HG03060 (cell line): ENCODE data around the gene OR2A12.
"Not testable (repeated sequence)": the region's sequence is repeated elsewhere in the genome, so short reads cannot be mapped to it uniquely, and the experiment has no call there.

Experiments
- ATAC-seq: cut with Tn5 transposase; IDR thresholded peaks from one replicate; pipeline ENCODE4 v1.9.1; 2021; ENCODE audit warnings: low read depth, moderate number of reproducible peaks; ENCODE audit not compliant: unreplicated experiment

The OR2A12 gene

DNA sequence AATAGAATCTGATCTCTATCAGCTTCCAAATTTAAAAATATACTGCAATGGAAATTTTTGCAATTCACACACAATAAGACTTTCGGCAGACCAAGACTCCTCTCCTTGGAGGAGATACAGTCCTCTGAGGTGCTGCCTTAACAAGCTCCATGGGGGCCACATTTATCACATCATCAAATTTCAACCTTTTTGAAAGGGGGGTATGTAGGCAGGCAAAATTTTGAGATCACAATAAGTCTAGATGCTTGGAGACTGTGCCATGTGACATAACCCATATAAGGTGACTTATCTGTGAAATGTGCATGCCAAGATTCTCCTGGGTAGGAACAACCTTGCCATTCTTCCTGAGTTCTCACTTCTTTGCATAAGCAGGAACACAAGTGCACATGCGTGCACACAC lies at the start of gene OR2A12:
OR2A12 (plus strand) TSS at position 301 of the 400 bp plus-strand sequence. CDS start 8,830 bp downstream, outside the sequence.
- no peak for ATAC-seq

GRCh38 chr7:144036302-144036885 lies 49.7 kb upstream of the OR2A12 start:
- ATAC-seq: no peak

DNA sequence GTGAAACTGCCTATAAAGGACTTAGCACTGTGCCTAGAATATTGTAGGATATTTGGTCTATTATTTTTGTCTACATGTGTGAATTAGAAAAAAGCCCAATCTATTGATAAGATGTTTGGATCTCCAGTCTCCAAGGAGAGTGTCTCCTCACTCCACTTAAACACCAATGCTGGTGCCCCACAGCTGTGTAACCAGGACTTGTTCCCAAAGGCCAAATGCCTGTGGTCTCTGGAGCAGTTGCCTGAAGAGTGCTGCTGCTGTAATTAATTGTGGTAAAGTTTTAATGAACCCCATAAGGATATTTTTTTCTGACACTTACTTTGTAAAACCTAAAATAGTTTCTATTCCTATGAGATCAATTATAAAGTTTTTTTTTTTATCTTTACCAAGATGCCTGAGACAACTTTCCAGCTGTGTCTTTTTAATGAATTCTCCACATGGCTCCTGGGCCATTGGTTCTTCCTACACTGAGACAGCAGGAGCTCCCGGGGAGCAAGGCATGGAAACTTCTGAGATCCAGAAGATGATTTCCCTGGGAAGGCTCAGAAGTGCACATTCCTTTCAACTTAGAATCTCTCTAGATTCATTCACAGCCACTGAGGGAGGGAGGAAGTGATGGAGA lies 48.6 kb upstream of the OR2A12 start:
- no peak for ATAC-seq

DNA sequence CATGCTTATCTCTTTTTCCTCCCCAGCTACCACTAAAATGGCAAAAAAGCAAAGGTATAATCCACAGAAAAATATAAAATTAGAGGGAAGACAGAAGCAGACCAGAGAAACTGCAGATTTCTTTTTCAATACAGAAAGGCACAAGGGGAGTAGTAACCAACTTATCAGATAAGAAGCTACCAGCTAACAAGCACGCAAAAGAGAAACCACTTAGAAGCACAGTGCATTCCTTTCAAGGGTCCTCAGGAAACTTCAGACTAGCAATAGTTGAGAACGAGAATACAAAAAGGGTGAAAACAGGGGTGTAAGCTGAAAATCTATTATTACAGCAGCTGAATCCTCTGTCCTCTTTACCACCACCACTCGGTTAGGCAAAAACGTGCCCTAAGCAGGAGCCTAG lies 47.2 kb upstream of the OR2A12 start:
- ATAC-seq: no peak

GRCh38 chr7:144048648-144049047 lies 37.4 kb upstream of the OR2A12 start, which contains the start of gene OR2A5:
Gene OR2A5, plus strand, starts transcription at chr7:144048948. Its CDS starts 1,454 bp downstream, at chr7:144050402.
- no peak for ATAC-seq

DNA sequence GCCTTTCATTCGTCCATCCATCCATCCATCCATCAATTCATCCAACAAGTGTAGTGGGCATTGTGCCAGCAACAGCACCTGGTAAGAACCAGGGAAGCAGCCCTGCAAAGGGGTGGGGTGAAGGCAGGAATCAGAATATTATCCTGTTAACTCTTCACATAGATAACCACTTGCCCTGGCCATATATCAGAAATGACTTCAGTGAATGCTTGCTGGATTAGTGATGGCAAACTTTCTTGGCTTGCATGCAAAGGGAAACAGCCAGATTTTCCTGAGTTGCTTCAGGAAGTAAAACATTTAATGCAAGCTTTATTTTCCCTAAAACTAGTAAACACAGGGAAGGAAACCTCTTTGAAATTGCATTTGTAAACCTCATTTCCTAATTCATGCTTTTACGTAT lies 36.6 kb upstream of the OR2A12 start:
- no peak for ATAC-seq

DNA sequence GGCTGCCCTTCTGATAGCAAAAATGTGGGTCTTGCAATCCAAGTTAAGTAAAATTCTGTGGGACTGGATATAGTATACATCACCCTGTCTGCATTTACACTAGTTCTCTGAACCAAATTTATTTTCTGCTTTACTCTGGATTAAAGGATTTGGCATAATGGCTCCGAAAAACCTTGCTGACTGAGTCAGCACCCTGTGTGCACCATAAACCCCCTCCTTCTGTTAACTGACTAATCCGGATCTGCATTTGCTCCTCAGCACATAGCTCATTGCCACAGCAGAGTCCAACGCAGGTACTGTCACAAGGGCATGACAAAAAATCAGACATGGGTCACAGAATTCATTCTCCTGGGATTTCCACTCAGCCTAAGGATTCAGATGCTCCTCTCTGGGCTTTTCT lies 36.0 kb upstream of the OR2A12 start:
- ATAC-seq: no peak

DNA sequence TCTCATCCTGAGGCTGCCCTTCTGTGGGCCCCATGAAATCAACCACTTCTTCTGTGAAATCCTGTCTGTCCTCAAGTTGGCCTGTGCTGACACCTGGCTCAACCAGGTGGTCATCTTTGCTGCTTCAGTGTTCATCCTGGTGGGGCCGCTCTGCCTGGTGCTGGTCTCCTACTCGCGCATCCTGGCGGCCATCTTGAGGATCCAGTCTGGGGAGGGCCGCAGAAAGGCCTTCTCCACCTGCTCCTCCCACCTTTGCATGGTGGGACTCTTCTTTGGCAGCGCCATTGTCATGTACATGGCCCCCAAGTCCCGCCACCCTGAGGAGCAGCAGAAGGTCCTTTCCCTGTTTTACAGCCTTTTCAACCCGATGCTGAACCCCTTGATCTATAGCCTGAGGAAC lies 35.2 kb upstream of the OR2A12 start:
- not testable (repeated sequence) for ATAC-seq

DNA sequence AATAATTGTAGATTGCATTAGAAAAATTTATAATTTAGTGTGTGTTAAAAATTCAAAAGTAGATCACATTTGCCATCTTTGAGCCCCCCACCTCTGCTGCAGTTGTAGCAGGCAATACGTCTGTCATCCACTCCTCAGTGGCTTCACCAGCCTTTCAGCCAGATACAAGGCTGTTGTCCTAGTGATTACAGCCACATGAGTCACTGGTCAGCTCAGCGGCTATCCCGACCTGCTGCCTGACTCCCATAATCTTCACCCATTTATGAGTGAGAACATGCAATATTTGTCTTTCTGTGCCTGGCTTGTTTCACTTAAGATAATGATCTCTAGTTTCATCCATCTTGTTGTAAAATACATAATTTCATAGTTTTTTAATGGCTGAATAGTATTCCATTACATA lies 28.1 kb upstream of the OR2A12 start:
- no peak for ATAC-seq

DNA sequence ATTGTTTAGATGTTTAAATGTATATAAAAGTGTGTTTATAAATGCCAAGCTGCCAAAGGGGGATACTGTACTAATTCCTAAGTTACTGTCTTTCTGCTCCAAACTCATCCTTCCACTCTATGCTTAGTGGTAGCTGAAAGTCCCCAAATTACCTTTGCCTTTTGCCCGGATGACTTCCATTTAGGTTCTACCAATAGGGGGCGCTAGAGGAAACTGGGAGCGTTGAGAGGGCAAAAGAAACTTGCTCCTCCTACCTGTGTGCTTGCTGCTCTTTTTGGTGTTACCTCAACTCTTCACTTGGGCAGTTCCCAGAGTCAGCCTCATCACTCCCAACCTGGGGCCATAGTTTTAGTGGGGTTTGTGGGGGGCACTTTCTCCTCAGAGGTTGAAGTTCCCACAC lies 22.4 kb upstream of the OR2A12 start:
- no peak for ATAC-seq

GRCh38 chr7:144069511-144069910 lies 16.6 kb upstream of the OR2A12 start, which contains the start of gene OR2A25:
Gene OR2A25, plus strand, starts transcription at chr7:144069811. Its CDS starts 4,409 bp downstream, at chr7:144074220.
- ATAC-seq: no peak

DNA sequence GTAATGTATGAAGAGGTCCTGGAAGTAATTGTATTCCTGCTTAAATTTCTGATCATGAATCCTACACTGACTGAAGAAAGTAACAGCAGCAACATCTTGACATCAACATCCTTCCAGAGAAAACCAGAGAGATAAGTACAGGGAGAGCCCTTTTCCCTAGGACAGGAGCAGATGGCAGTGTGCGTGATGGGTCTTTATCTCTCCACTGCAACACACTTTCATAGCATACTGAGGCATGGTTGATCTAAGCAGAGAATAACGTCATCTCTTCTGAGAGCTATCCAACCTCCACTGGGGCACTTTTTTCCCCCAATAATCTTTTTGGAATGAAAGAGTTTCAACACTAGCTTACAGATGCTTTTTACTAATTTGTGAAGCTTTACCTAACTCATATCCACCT lies 16.1 kb upstream of the OR2A12 start:
- no peak for ATAC-seq

DNA sequence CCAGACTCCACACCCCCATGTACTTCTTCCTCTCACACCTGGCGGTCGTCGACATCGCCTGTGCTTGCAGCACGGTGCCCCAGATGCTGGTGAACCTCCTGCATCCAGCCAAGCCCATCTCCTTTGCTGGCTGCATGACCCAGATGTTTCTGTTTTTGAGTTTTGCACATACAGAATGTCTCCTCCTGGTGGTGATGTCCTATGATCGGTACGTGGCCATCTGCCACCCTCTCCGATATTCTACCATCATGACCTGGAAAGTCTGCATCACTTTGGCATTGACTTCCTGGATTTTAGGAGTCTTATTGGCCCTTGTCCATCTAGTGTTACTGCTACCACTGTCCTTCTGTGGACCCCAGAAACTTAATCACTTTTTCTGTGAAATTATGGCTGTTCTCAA lies 11.7 kb upstream of the OR2A12 start:
- ATAC-seq: no peak

GRCh38 chr7:144086730-144087129 lies 652 bp downstream of the OR2A12 start:
- no peak for ATAC-seq

DNA sequence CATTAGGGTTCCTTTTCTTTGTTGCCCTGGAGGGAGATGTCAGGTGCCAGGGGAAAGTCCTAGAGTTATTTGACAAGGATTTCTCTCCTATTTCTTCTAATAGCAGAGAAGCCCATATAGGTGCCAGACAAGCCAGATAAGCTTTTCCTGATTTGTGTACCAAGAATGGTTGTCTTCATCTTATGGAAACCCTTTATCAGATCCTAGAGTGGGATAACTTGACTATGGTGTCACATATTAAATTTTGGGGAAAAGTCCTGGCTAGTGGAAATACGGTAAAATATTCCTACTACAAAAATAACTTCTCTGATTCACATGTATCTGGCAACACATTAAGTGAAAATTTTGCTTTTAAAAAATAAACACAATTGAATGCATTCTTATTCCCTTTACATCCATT lies 1.2 kb downstream of the OR2A12 start:
- ATAC-seq: no peak

- ATAC-seq: no peak
Observed at GRCh38 chr7:144090667-144091066, 4.6 kb downstream of the OR2A12 start.

DNA sequence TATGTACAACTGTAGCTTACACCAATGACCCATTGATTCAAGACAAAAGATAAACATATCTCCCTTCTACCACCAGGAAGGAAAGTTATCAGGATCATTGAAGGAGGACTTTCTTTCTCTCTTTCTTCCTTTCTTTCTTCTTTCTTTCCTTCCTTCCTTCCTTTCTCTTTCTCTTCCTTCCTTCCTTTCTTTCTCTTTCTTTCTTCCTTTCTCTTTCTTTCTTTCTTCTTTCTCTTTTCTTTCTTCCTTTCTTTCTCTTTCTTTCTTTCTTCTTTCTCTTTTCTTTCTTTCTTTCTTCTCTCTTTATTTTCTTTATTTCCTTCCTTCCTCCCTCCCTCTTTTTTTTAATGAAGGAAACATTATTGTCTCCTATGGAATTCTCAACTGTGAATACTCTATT lies 12.7 kb downstream of the OR2A12 start:
- ATAC-seq: no peak

DNA sequence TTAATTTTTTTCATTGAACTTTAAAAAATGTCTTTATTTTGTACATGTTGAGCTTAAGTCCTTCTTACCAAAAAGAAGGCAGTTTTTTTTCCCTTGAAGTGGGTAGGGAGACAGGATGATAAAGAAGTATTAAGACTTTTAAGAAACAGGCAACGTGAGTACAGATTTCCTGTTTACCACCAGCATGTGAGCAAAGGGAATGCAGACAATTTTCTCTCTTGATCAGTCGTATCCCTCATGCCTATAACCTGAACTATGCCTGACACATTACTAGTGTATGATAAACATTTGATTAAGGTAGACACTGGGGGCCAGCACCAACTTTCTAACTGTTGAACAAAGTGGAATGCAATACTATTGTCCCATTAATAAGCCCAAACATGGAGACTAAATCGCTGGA lies 14.5 kb downstream of the OR2A12 start:
- no peak for ATAC-seq

DNA sequence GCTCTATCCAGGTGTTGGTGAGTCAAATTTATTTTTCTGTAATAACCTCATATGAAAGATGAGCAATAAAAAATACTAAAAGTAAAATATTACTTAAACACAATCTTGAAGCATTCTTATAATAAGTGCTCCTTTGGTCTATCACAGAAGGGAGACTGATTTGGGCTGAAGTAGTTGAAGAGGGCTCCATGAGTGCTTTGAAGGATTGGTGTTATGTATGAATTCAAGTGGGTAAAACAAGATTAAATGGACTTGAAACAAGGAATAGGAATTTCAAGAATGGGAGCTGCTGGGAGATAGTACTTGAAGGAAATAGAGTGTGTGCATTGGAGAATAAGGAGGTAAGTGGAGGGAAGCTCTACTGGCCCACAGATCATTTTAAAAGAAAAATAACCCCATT lies 16.0 kb downstream of the OR2A12 start:
- ATAC-seq: no peak

GRCh38 chr7:144105211-144105610 lies 19.1 kb downstream of the OR2A12 start:
- no peak for ATAC-seq

GRCh38 chr7:144109283-144109682 lies 23.2 kb downstream of the OR2A12 start, which contains the start of gene OR2A2:
Gene OR2A2, plus strand, starts transcription at chr7:144109583. Its CDS starts 0 bp downstream, at chr7:144109583.
- no peak for ATAC-seq

- no peak for ATAC-seq
Observed at GRCh38 chr7:144110272-144110671, 24.2 kb downstream of the OR2A12 start.
